HG02973 (cell line): ENCODE measurements around the gene SNAP91.
"Not testable (repeated sequence)": the region's sequence is repeated elsewhere in the genome, so short reads cannot be mapped to it uniquely, and the experiment has no call there.

Source experiments
- ATAC-seq: cut with Tn5 transposase; IDR thresholded peaks from one replicate; pipeline ENCODE4 v1.9.1; 2021; ENCODE audit warnings: moderate library complexity; ENCODE audit not compliant: unreplicated experiment

SNAP91 gene

GRCh38 chr6:83550482-83550881 lies 158.4 kb downstream of the SNAP91 start:
- ATAC-seq: not testable (repeated sequence)

GRCh38 chr6:83546636-83547035 lies 162.3 kb downstream of the SNAP91 start:
- ATAC-seq: no peak

GRCh38 chr6:83539678-83540077 lies 169.2 kb downstream of the SNAP91 start:
- no peak for ATAC-seq

GRCh38 chr6:83536647-83537589 lies 172.0 kb downstream of the SNAP91 start:
- peak; percentile 18 for ATAC-seq

- peak; percentile 80 for ATAC-seq
These were observed 172.8 kb downstream of the SNAP91 start for GRCh38 chr6:83536034-83536646.

GRCh38 chr6:83518816-83519480 lies 190.0 kb downstream of the SNAP91 start:
- no peak for ATAC-seq

GRCh38 chr6:83517500-83517899 lies 191.4 kb downstream of the SNAP91 start:
- no peak for ATAC-seq

- peak; percentile 62 for ATAC-seq
These were observed 193.9 kb downstream of the SNAP91 start for GRCh38 chr6:83514866-83515466.

- ATAC-seq: peak; percentile 15
These were observed 194.4 kb downstream of the SNAP91 start for GRCh38 chr6:83514466-83514865.

- peak; percentile 44 for ATAC-seq
These were observed 196.8 kb downstream of the SNAP91 start, which contains the start of gene PRSS35 for GRCh38 chr6:83511901-83512681. Gene PRSS35 (plus strand): TSS chr6:83512534. CDS start chr6:83523442, 10,908 bp downstream.

GRCh38 chr6:83511266-83511665 lies 197.6 kb downstream of the SNAP91 start:
- no peak for ATAC-seq

- ATAC-seq: no peak
These were observed 198.1 kb downstream of the SNAP91 start for GRCh38 chr6:83510791-83511190.

- ATAC-seq: no peak
These were observed 199.5 kb downstream of the SNAP91 start for GRCh38 chr6:83509441-83509840.

- no peak for ATAC-seq
These were observed 203.5 kb downstream of the SNAP91 start for GRCh38 chr6:83505356-83505755.
